Fibroblast of lung (primary cell): Measurements from ENCODE around the gene ZNF384.

Experiments used
- EZH2 ChIP-seq: IDR thresholded peaks from 2 replicates; pipeline ENCODE4 v1.5.1; 2012; ENCODE audit warnings: low read length, control low read depth, mild to moderate bottlenecking; ENCODE audit errors: missing control alignments
- TF ChIP-seq, protein P1 (sequence below), 2 donors: IDR thresholded peaks in 1 of 2; conservative IDR thresholded peaks in 1 of 2; 1 replicate in 1 of 2; 2 replicates in 1 of 2; pipeline ENCODE4 v1.5.1; 2011 to 2012; ENCODE audit warnings: low read length in 2 of 2, control low read depth in 1 of 2, inconsistent platforms in 1 of 2, low read depth in 1 of 2, mild to moderate bottlenecking in 1 of 2

DNA sequence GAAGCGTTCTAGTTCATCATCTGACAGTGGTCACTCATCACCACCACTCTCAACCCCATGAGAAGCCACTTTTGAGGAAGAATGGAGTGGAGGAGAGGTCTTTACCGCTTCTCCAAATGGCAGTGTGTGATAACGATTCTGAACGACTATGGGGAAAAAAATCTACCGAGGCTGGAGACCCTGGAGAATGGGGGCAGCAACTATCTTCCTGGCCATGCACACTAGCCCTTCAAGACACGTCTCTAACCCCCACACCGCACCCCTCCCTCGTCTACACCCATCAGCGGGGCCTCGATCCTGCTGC is 26.6 kb downstream of the ZNF384 start:
- TF ChIP-seq, protein P1, sequence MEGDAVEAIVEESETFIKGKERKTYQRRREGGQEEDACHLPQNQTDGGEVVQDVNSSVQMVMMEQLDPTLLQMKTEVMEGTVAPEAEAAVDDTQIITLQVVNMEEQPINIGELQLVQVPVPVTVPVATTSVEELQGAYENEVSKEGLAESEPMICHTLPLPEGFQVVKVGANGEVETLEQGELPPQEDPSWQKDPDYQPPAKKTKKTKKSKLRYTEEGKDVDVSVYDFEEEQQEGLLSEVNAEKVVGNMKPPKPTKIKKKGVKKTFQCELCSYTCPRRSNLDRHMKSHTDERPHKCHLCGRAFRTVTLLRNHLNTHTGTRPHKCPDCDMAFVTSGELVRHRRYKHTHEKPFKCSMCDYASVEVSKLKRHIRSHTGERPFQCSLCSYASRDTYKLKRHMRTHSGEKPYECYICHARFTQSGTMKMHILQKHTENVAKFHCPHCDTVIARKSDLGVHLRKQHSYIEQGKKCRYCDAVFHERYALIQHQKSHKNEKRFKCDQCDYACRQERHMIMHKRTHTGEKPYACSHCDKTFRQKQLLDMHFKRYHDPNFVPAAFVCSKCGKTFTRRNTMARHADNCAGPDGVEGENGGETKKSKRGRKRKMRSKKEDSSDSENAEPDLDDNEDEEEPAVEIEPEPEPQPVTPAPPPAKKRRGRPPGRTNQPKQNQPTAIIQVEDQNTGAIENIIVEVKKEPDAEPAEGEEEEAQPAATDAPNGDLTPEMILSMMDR (conservative IDR thresholded peaks at IDR 0.05 in 1 of 2, IDR thresholded peaks at IDR 0.05 in 1 of 2; ENCODE audit: low read depth in 1 of 2, low read length in 2 of 2), result no peak
- no peak for TF ChIP-seq EZH2
